B cell (primary cell): ENCODE measurements around the gene PC.

Experiments used
- EZH2 ChIP-seq: IDR thresholded peaks from 2 replicates; pipeline ENCODE4 v1.6.1; 2012; ENCODE audit warnings: borderline replicate concordance, low read depth, mild to moderate bottlenecking, moderate library complexity, low read length; ENCODE audit not compliant: insufficient read depth, poor library complexity, severe bottlenecking
- TF ChIP-seq, protein P1 (sequence below): fragments of 200-600 bp; IDR thresholded peaks from one replicate; pipeline ENCODE4 v1.8.0; 2022; ENCODE audit warnings: antibody characterized with exemption, mild to moderate bottlenecking

DNA sequence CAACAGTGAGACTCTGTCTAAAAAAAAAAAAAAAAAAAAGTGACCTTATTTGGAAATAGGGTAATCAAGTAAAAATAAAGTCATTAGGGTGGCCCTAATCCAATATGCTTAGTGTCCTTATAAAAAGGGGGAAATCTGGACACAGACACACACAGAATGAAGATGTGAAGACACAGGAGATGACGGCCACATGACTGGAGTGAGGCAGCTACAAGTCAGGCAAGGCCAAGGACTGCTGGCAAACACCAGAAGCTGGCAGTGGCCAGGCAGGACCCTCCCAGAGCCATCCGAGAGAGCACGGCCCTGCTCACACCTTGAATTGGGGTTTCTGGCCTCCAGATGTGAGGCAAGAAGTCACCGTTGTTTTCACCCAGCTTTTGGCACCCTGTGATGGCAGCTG is 72.7 kb downstream of the PC start:
- TF ChIP-seq, protein P1, sequence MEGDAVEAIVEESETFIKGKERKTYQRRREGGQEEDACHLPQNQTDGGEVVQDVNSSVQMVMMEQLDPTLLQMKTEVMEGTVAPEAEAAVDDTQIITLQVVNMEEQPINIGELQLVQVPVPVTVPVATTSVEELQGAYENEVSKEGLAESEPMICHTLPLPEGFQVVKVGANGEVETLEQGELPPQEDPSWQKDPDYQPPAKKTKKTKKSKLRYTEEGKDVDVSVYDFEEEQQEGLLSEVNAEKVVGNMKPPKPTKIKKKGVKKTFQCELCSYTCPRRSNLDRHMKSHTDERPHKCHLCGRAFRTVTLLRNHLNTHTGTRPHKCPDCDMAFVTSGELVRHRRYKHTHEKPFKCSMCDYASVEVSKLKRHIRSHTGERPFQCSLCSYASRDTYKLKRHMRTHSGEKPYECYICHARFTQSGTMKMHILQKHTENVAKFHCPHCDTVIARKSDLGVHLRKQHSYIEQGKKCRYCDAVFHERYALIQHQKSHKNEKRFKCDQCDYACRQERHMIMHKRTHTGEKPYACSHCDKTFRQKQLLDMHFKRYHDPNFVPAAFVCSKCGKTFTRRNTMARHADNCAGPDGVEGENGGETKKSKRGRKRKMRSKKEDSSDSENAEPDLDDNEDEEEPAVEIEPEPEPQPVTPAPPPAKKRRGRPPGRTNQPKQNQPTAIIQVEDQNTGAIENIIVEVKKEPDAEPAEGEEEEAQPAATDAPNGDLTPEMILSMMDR, result no peak
- TF ChIP-seq EZH2, result no peak
